NCI-H1417 (cell line): Measurements from ENCODE around the gene ST8SIA1.

Experiments
- DNase-seq, 3 experiments: peaks; one replicate each; lab custom pipeline; 2025; lab: John Stamatoyannopoulos, UW

Gene ST8SIA1

GRCh38 chr12:22238211-22238610, 96.3 kb downstream of the ST8SIA1 start:
- DNase-seq: no peak

- no peak for DNase-seq
These were observed 99.9 kb downstream of the ST8SIA1 start for GRCh38 chr12:22234561-22234960.

GRCh38 chr12:22231836-22232235, 102.7 kb downstream of the ST8SIA1 start:
- DNase-seq: no peak

GRCh38 chr12:22231078-22231477, 103.4 kb downstream of the ST8SIA1 start:
- no peak for DNase-seq

DNA sequence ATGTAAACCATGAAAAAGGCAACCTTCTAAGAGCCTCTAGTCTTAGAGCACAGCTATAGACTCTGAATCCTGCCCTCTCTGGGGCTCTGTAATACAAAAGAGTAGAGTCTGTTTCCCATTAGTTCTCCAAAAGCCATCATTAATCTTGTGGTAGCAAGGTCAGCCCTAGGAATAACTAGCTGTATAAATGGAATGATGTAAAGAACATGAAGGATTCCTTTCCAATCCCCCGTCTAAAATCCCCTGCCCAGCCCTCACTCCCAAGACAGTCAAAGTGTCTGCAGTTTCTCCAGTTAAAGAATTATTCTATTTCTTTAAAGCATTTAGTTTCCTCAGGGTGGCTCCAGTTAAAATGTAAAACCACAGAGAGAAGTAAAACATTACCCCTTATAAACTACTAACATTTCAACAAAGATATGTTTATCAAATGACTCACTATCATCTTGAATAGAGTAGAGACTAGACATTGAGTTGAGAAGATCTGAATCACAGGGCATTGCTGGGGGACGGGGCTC, 104.2 kb downstream of the ST8SIA1 start:
- no peak for DNase-seq

DNA sequence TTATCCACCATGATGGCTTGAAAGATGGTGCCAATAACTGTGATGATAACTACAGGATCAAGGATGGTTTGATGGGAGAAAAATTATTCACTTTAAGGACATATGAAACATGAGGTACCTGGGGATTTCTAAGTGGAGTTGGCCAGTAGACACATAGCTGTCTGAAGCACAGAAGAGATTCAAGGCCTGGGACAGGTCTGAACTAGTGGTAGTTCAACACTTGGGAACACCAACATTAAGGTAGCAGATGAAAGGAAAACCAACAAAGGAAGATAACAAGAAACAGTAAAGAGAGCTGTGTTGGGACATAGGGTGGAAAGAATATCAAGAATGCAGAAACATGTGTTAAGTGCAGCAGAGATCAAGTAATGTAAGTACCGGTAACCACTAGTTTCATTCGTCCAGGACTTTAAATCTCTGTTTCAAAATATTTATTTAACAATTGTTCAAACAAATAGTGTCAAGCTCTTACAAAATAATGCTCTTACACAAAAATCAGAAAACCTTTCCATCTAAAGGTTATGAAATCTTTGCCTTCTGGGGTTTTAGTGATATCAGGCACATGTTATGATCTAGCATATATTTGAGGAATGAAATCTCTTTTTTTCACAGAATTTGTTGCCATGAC, 104.7 kb downstream of the ST8SIA1 start:
- no peak for DNase-seq

GRCh38 chr12:22228022-22228875, 106.3 kb downstream of the ST8SIA1 start:
- DNase-seq: no peak

GRCh38 chr12:22223356-22223755, 111.2 kb downstream of the ST8SIA1 start:
- DNase-seq: no peak

GRCh38 chr12:22217556-22217955, 117.0 kb downstream of the ST8SIA1 start:
- no peak for DNase-seq

- DNase-seq: no peak
These were observed 118.8 kb downstream of the ST8SIA1 start for GRCh38 chr12:22215467-22216253.

DNA sequence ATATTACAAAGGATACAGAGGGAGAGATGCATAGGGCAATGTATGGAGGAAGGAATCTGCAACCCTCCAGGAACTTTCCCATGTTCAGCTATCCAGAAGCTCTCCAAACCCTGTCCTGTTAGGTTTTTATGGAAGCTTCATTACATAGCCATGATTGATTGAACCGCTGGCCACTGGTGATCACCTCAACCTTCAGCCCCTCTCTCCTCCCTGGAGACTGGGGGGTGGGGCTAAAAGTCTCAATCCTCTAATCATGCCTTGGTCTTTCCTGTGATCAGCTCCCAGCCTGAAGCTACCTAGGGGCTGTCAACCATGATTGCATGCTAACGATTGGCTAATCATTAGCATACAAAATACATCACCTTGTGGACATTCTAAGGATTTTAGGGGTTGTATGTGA, 123.4 kb downstream of the ST8SIA1 start:
- DNase-seq: no peak

DNA sequence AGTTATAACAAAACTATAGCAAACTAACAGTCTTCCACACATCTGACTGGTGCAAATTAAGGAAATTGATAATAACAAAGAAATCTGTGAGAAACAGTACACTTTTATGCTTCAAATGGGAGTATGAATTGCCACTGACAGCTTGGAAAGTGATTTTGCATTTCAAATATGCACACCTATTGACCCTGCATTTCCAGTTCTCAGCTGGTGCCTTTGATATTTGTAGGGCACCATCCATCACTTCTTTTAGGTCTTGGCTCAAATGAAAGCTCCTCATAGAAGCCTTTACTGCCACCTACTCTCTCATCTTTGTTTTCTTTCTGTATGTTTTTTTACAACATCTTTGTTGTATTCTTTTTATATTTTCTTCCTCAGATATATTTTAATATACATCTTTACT, 125.1 kb downstream of the ST8SIA1 start:
- DNase-seq: peak in 1 of 3 experiments; percentile 9

- DNase-seq: no peak
These were observed 128.3 kb downstream of the ST8SIA1 start for GRCh38 chr12:22206111-22206728.

- no peak for DNase-seq
These were observed 130.1 kb downstream of the ST8SIA1 start for GRCh38 chr12:22204391-22204790.

- no peak for DNase-seq
These were observed 131.7 kb downstream of the ST8SIA1 start for GRCh38 chr12:22202847-22203246.

DNA sequence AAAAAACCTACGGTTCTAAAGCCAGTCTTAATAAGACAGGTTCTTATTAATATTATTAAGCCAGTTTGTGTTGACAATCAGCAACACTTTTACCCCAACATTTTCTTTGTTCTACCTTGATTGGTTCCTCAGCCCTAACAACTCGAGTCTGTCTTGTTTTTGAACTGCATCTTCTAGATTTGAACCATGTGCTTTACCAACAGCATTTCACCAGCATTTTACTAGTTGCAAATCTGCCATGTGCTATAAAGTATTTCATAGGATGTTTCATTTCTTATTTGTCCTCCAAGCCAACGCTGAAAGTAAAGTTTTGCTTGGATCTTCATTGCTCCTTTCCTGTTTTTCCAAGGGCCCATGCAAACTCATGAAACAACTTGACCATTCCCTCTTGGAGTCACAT, 133.4 kb downstream of the ST8SIA1 start:
- no peak for DNase-seq

- DNase-seq: no peak
These were observed 138.3 kb downstream of the ST8SIA1 start for GRCh38 chr12:22196236-22196635.

DNA sequence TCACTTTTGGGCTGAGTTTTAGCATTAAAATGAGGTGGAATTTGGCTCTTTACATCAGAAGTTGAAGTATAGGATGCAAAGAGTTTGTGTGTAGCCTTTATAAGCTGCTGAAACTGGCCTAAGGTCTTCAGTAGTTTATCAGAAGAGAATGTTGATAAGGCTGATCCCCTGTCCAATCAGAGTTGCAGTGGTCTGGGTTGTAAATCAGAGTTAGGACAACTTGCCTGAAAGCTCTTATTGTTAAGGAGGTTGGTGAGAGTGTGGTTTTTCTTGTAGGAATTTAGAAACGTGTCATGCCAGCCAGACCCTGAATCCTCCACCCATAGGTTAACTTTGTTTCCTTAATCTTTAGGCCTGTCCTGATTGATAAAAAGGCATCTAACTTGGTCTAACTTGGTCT, 143.5 kb downstream of the ST8SIA1 start:
- no peak for DNase-seq

DNA sequence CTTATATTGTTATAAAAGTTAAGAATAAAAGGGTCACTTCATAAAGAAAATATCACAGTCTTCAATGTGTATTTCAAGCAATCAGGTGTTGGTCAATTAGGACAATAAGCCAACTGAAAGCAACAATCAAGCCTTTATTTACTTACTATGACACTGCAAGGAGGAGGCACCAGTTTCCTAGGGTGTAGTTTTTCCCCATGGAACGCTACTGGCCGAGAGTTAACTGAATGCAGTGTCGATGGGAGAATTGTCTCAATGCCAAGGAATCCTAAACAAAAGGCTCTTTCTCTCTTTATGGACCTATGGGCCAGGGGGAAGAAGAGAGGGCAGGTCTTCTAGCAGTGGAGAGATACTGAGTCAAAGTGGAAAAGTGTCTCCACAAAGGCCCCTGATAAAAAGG, 146.1 kb downstream of the ST8SIA1 start:
- DNase-seq: no peak

- DNase-seq: no peak
These were observed 153.8 kb downstream of the ST8SIA1 start for GRCh38 chr12:22180705-22181104.

GRCh38 chr12:22173177-22173576, 161.3 kb downstream of the ST8SIA1 start:
- DNase-seq: no peak

DNA sequence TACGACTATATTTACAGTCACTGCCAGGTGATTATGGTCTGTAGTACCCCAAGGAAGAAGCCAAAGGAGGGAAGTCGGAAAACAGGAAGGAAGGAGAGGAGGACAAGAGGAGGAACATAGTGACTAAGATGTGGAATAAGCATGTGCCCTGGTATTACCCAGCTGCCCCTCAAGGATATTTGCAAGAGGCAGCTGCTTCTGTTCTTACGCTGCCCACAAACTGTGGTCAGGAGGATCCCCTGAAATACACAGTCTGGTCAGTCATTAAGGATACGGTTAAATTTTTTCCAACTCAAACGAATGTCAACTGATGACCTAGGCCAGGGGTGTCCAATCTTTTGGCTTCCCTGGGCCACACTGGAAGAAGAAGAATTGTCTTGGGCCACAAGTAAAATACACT, 162.0 kb downstream of the ST8SIA1 start:
- no peak for DNase-seq
